Measurements from ENCODE around the gene PPP1R13B.
A peak's percentile ranks its signal among the peaks of the same experiment; 100 is the strongest.
"Not testable (repeated sequence)": the region's sequence is repeated elsewhere in the genome, so short reads cannot be mapped to it uniquely, and the experiment has no call there.

PPP1R13B gene

GRCh38 chr14:103832046-103832445 is 15.3 kb downstream of the PPP1R13B start:
- DNase-seq (ENCODE audit: low read depth in 2 of 2), result no peak

GRCh38 chr14:103830511-103831270 is 16.7 kb downstream of the PPP1R13B start:
- DNase-seq (ENCODE audit: low read depth in 2 of 2), result no peak

DNA sequence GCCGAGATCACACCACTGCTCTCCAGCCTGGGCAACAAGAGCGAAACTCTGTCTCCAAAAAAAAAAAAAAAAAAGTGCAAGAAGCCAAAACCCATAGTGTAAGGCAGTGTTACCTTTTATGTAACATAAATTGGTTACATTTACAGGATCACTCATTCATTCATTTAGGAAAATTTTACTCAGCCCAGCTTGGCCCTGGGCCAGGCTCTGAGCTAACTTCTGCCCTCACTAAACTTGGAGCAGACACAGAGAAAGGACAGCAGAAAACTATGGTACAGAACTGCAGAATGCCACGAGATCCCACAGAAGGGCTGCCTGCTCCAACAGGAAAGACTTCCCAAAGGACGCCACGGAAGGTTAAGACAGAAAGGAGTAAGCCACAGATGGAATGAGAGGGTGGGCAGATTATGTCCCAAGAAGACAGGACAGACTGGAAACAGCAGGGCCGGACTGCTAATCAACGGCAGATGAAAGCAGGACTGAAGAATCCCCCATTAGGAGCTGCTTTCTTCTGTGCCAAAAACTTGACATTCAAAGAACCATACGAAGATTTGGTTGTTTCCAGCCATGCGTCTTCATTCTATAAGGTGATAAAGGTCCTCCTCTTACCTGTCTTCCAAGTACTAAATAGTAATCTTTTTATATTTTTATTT is 18.9 kb downstream of the PPP1R13B start:
- no peak for DNase-seq (ENCODE audit: low read depth in 2 of 2)

- DNase-seq (ENCODE audit: low read depth in 2 of 2), result no peak
Measured at GRCh38 chr14:103825101-103825500, 22.3 kb downstream of the PPP1R13B start.

- DNase-seq (ENCODE audit: low read depth in 2 of 2), result no peak
Measured at GRCh38 chr14:103820908-103821307, 26.5 kb downstream of the PPP1R13B start.

- no peak for DNase-seq (ENCODE audit: low read depth in 2 of 2)
Measured at GRCh38 chr14:103820382-103820781, 27.0 kb downstream of the PPP1R13B start.

DNA sequence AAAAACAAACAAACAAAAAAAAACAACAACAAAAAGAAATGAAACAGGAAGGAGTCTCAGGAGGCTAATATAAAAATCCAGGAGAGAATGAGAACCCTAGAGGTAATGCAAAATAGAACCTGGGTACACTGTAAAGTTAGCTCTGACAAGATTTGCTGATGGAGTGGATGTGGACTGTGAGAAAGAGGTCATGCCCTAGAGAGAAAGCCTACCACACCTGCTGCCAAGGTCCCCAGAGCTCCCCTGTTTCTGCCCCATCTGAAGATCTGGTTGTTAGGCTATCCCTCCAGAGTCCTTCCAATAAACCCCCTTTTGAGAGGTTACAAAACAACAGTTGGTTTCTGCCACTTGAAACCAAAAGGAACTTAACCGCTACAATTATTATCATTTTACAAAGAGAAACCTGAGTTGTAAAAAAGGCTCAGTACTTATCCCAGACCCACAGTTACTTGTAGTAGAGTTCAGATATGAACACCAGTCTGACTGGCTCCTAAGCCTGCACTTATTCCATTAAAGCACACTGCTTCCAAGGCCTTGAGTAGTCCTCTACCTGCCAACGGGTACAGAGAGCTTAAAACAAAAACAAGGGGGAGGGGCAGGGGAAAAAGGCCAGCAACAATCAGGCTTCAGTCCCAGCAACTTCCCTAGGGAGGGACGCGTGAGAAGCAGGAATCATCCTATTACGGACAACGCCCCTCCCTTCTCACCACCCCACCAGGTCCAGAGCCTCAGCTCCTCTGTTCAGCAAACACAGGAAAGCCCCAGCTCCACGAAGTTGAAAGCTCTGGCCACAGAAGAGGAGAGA is 27.7 kb downstream of the PPP1R13B start:
- DNase-seq (ENCODE audit: low read depth in 2 of 2), result no peak

DNA sequence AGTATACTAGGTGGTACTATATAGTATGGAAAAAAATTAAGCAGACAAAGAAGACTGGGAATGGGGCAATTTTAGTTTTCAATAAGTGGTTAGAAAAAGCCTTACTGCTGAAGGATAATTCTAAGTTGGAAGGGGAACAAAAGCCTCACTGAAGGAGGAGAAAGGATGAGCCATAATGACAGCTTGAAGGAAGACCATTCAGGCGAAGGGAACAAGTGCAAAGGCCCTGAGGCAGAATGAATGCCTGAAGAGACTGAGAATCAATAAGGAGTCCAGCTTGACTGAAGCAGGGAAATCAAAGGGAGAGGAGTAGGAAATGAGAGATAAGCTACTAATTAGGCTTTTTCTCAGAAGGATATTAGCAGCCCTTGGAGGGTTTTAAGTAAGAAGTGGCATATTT is 28.5 kb downstream of the PPP1R13B start:
- no peak for DNase-seq (ENCODE audit: low read depth in 2 of 2)

- DNase-seq (ENCODE audit: low read depth in 2 of 2), result no peak
Measured at GRCh38 chr14:103818422-103818821, 29.0 kb downstream of the PPP1R13B start.

DNA sequence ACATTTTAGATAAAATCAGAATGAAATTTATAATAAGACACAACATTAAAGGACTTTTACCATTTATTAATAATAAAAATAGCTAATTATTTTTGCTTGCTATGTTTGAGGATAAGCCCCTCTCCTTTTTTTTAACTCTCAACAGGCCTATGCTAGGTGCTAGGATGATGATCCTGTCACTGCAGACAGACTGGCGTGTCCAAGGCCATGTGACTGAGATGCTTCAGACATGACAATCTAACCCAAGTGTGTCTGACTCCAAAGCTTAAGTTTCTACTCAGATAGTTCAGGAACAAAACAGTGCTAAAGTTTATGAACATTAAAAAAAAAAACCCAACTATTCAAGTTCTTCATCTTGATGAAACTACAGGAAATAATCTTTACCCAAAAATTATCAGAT is 29.8 kb downstream of the PPP1R13B start:
- DNase-seq (ENCODE audit: low read depth in 2 of 2), result no peak

GRCh38 chr14:103816991-103817390 is 30.4 kb downstream of the PPP1R13B start:
- DNase-seq (ENCODE audit: low read depth in 2 of 2), result no peak

- DNase-seq (ENCODE audit: low read depth in 2 of 2), result no peak
Measured at GRCh38 chr14:103815253-103815652, 32.1 kb downstream of the PPP1R13B start.

DNA sequence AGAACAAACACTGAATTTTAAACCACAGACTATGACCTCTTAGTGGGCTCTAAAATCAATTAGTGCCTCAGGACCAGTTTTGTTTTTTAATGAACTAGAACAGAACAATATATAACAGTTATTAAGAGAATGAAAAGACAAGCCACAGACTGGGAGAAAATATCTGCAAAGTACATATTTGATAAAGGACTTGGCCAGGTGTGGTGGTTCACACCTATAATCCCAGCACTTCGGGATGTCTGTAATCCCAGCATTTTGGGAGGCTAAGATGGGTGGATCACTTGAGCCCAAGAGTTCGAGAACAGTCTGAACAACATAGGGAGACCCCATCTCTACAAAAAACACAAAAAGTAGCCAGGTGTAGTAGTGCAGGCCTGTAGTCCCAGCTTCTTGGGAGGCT is 36.2 kb downstream of the PPP1R13B start:
- DNase-seq (ENCODE audit: low read depth in 2 of 2), result no peak

DNA sequence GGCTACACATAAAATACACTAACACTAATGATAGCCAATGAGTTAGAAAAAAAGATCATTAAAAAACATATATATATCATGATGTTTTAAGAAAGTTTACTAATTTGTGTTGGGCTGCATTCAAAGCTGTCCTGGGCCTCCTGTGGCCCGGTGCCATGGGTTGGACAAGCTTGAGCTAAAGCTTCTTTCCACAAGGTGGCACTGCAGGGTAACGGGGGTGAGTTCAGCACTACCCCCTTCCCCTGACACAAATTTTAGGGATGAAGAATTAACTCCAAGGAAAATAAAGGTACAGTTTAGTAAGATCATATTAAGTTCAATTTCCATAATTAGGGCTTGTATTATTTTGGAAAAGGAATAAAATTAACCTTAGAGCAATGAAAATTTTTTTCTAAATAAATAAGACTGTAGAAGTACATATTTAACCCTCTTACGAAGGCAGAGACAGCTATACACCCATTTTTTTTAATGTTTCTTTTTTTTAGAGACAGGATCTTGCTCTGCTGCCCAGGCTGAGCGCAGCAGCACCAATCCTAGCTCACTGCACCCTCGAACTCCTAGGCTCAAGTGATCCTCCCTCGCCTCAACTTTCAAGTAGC is 38.9 kb downstream of the PPP1R13B start:
- DNase-seq (ENCODE audit: low read depth in 2 of 2), result peak; percentile 19 to 26

DNA sequence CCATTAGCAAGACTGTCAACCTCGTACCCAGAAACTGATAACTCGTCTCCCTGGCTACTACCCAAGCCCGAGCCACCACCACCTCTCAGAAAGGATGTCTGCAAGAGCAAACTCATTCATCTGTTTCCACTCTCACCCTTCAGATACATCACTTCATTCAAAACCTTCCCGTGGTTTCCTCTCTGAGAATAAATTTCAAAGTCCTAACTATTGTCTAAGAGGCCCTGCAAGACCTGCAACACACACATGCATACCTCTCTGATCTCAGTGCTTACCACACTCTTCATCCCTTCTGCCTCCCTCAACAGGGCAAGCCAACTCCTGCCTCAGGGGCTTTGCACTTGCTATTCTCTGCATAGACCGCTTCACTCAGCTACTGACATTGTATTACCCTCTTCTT is 40.6 kb downstream of the PPP1R13B start:
- no peak for DNase-seq (ENCODE audit: low read depth in 2 of 2)

- DNase-seq (ENCODE audit: low read depth in 2 of 2), result no peak
Measured at GRCh38 chr14:103805708-103806107, 41.7 kb downstream of the PPP1R13B start.

DNA sequence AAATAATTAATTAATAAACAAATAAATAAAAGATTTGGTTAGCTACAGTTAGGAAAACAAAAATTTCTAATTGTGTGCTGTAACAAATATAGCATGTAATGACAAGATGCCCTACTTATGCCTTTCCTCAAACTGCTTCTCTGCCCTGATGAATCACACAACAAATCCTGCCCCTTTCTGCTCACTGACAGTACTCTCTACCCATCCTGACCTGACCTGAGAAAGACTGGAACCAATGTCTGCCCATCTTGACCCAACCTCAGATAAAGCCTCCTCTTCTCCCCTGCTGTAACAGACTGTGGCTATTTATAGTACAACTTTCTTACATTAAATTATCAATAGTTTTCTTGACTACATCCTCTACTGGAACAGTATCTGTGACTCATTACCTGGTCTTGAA is 43.7 kb downstream of the PPP1R13B start:
- DNase-seq (ENCODE audit: low read depth in 2 of 2), result no peak

GRCh38 chr14:103802356-103802755 is 45.0 kb downstream of the PPP1R13B start:
- DNase-seq (ENCODE audit: low read depth in 2 of 2), result no peak

GRCh38 chr14:103801459-103801858 is 45.9 kb downstream of the PPP1R13B start:
- peak; percentile 32 to 43 for DNase-seq (ENCODE audit: low read depth in 2 of 2)

DNA sequence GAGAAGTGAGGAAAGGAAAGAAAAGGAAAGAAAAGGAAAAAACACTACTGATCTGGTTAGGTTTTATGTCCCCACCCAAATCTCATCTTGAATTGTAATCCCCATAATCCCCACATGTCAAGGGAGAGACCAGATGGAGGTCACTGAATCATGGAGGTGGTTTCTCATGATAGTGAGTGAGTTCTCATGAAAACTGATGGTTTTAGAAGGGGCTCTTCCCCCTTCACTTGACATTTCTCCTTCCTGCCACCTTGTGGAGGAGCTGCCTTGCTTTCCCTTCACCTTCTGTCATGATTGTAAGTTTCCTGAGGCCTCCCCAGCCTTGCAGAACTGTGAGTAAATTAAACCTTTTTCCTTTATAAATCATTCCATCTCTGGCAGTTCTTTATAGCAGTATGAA is 54.2 kb downstream of the PPP1R13B start:
- not testable (repeated sequence) for DNase-seq (ENCODE audit: low read depth in 2 of 2)

DNA sequence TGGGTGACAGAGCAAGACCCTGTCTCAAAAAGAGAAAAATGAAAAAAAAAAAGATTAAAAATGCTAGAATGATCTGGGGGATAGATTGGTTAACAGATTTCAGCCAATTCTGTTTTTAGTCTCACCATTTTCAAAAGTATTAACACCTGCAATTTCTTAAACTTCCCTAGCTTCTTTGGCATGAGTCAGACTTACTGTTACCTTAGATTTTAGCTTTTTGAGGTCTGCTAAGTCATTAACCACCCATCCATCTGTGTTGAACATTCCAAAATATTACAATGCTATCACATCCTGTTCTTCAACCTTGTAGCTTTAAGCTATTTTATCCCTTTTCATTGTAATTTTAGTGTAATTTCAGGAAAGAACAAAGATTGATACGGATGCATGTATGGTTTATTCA is 59.3 kb downstream of the PPP1R13B start:
- no peak for DNase-seq (ENCODE audit: low read depth in 2 of 2)

- DNase-seq (ENCODE audit: low read depth in 2 of 2), result no peak
Measured at GRCh38 chr14:103782376-103782775, 65.0 kb downstream of the PPP1R13B start.

All from fibroblast of skin of left biceps (primary cell).